Body of pancreas (tissue), 4 donors: ENCODE measurements around the gene CTF1. TPM values are rescaled to one million over a fixed set of nuclear protein-coding genes. Genes with fewer than 3 reads are reported as not detected.
A peak's percentile ranks its signal among the peaks of the same experiment; 100 is the strongest.

Source experiments
- ATAC-seq: fragments of 150-250 bp; one replicate; pipeline ENCODE4 v1.9.1; 2016
- DNase-seq, 4 donors: peaks; one replicate each; pipeline ENCODE4 v3.0.0-alpha.2; 2019
- H3K27ac ChIP-seq, 4 donors: fragments of 200-600 bp; sonication (generic); 1 replicate in 3 of 4; 2 replicates in 1 of 4; pipeline versions ENCODE4 v1.5.1 to v1.6.1; 2016 to 2019; ENCODE audit warnings: mild to moderate bottlenecking in 1 of 4, mixed read lengths in 1 of 4, moderate library complexity in 1 of 4
- H3K27me3 ChIP-seq, 2 donors: fragments of 200-600 bp; sonication (generic); one replicate each; pipeline ENCODE4 v1.6.0; 2016; ENCODE audit warnings: mild to moderate bottlenecking in 1 of 2
- H3K36me3 ChIP-seq, 2 donors: fragments of 200-600 bp; sonication (generic); replicated peaks in 1 of 2; 2 replicates each; pipeline ENCODE4 v1.5.1; 2016; ENCODE audit warnings: low read depth in 2 of 2; ENCODE audit not compliant: insufficient read depth in 1 of 2
- H3K4me1 ChIP-seq: fragments of 200-600 bp; sonication (generic); one replicate; pipeline ENCODE4 v1.6.0; 2016
- H3K4me3 ChIP-seq, 2 donors: fragments of 200-600 bp; sonication (generic); 1 replicate in 1 of 2; 2 replicates in 1 of 2; pipeline ENCODE4 v1.5.1; 2016 to 2019
- H3K9me3 ChIP-seq, 3 donors: fragments of 200-600 bp; sonication (generic); 1 replicate in 2 of 3; 2 replicates in 1 of 3; pipeline ENCODE4 v1.5.1; 2016
- POLR2A ChIP-seq, 3 donors: fragments of 450-650 bp; IDR thresholded peaks; one replicate each; pipeline ENCODE4 v1.6.1; 2016; ENCODE audit warnings: antibody characterized with exemption in 3 of 3, mild to moderate bottlenecking in 2 of 3
- WGBS, 2 donors: methylation state at CpG; one replicate each; pipeline ENCODE4 v1.1.5; 2017; 5-methylcytosine and 5-hydroxymethylcytosine counted together
- intact Hi-C: fragments of 100-400 bp; cut with DNase I; formaldehyde crosslinking; loops from one replicate; pipeline ENCODE4 v1.15.1; 2023
- total RNA-seq, 2 donors: library from RNA; depleted of rRNA; stranded (reverse); fragments of >200 nt; gene quantifications; one replicate each; pipeline ENCODE4 v1.1.0, GENCODE V29; 2016
- TF ChIP-seq, protein P1 (sequence below), 7 experiments: fragments of 450-650 bp in 4 of 7; fragments of 200-600 bp in 3 of 7; sonication (generic) in 3 of 7; IDR thresholded peaks; one replicate each; pipeline ENCODE4 v1.5.1; 2016 to 2019; ENCODE audit warnings: antibody characterized with exemption in 7 of 7

Gene CTF1, protein sequence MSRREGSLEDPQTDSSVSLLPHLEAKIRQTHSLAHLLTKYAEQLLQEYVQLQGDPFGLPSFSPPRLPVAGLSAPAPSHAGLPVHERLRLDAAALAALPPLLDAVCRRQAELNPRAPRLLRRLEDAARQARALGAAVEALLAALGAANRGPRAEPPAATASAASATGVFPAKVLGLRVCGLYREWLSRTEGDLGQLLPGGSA
- 1 to 10 TPM; 1.0 to 2.0 TPM for total RNA-seq

DNA sequence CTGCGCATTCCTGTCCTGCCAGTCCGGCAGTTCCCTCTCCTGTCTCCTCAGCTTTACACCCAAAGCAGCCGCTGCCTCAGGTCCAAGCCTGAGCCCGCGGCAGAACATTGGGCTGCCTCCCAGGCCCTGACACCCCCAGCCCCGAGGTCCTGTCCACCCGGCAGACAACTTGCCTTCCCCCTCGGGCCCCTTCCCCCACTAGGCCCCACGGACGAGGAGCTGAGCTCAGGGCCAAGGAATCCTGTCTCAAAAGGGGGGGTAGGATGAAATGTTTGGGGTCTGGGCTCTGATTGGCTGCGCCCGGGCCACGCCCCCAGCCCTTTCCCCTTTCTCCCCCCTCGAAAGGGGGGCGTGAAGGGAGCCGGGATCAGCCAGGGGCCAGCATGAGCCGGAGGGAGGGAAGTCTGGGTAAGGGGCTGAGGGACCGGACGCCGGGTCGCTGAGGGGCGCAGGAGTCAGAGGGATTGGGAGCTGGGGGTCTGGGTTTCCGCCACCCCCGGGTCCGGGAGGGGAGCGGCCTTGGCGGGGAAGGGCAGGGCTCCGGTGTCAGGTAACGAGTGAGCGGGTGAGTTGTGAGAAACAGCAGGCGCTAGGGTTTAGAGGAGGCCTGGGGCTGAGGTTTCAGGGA lies at the start of gene CTF1:
CTF1 (plus strand) TSS at position 354 of the 628 bp plus-strand sequence; CDS start at position 384, 30 bp downstream.
- no peaks in the 10 kb centered on the region for H3K9me3 ChIP-seq
- H3K4me3 ChIP-seq = peak within 1 kb of the TSS; percentile 19 to 20
- no peaks in the 10 kb centered on the region for H3K36me3 ChIP-seq
- WGBS, 2 donors = 10 to 14% methylated on average over 16 to 30 of the region's 31 CpGs
- peak within 1 kb of the TSS; percentile 91 to 96 (median 95) for H3K27ac ChIP-seq
- H3K4me1 ChIP-seq = peaks cover 49% of the 10 kb centered on the region
- peak; percentile 28 for ATAC-seq
- TF ChIP-seq, protein P1, sequence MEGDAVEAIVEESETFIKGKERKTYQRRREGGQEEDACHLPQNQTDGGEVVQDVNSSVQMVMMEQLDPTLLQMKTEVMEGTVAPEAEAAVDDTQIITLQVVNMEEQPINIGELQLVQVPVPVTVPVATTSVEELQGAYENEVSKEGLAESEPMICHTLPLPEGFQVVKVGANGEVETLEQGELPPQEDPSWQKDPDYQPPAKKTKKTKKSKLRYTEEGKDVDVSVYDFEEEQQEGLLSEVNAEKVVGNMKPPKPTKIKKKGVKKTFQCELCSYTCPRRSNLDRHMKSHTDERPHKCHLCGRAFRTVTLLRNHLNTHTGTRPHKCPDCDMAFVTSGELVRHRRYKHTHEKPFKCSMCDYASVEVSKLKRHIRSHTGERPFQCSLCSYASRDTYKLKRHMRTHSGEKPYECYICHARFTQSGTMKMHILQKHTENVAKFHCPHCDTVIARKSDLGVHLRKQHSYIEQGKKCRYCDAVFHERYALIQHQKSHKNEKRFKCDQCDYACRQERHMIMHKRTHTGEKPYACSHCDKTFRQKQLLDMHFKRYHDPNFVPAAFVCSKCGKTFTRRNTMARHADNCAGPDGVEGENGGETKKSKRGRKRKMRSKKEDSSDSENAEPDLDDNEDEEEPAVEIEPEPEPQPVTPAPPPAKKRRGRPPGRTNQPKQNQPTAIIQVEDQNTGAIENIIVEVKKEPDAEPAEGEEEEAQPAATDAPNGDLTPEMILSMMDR (IDR thresholded peaks at IDR 0.05) = no peak
- peak in 2 of 3 donors; percentile 44 to 65 for TF ChIP-seq POLR2A (IDR thresholded peaks at IDR 0.05)
- DNase-seq = peak; percentile 56 to 69 (median 62)
- intact Hi-C loops = no loop called here
- H3K27me3 ChIP-seq = no peaks in the 10 kb centered on the region

DNA sequence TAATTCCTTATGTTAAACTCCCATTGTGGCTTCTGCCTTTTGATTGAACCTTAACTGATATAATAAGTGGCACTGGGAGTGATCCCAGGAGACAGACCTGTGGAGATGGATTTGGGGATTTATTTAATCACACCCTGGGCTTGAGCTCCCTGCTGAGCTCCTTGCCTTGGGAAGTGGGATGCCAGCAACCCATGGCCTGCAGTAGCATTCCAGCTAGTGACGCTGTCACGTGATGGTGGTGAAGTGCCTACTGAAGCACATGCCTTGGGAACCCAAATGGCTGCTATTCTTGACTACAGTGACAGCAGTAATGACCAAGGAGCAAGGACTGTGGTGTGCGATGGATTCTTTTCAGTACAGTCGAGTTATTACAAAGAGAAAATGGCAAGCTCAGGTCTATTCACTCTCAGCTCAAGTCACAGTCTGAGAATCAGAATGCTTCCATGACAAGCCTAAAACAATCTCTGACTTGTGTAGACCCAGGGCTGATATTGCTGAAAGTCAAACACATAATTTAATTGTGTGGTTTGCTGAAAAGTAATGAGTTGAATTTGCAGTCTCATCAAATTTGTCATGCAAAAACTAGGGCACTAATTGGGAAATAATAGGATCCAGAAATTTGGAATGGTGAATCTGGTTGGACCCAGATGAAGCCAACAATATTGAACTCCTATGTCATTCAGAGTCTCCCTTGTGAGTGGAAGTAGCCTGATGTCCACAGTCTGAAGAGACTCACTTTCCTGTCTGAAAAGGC lies 49.6 kb upstream of the CTF1 start:
- no peak overlapping the region for H3K27ac ChIP-seq
- WGBS, 2 donors = 72 to 81% methylated on average over 4 of the region's 4 CpGs
- no peak overlapping the region for H3K4me3 ChIP-seq
- ATAC-seq (no peak), DNase-seq (no peak)
- no peaks in the 10 kb centered on the region for H3K27me3 ChIP-seq
- H3K36me3 ChIP-seq = no peaks in the 10 kb centered on the region
- H3K4me1 ChIP-seq = peaks cover 7% of the 10 kb centered on the region
- no peaks in the 10 kb centered on the region for H3K9me3 ChIP-seq
- TF ChIP-seq, protein P1 (IDR thresholded peaks at IDR 0.05) = no peak
- TF ChIP-seq POLR2A (IDR thresholded peaks at IDR 0.05) = no peak
- intact Hi-C loops = no loop called here

DNA sequence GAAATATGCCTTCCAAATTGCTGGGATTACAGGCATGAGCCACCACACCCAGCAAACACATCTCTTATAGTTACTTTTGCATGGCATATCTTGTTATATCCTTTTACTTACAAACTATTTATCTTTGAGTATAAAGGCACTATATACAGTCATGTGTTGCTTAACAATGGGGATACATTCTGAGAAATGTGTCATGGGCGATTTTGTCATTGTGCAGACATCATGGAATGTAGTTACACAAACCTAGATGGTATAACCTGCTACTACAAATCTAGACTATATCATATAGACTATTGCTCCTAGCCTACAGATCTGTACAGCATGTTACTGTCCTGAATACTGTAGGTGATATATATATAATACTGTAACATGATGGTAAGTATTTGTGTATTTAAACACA lies 46.2 kb upstream of the CTF1 start:
- Histone ChIP-seq H3K36me3 (no peaks in the 10 kb centered on the region), H3K27me3 (no peaks in the 10 kb centered on the region), H3K4me3 (no peak overlapping the region), H3K27ac (no peak overlapping the region), H3K9me3 (no peaks in the 10 kb centered on the region), H3K4me1 (peaks cover 2% of the 10 kb centered on the region)
- WGBS, 2 donors = 42 to 47% methylated on average over 1 of the region's 1 CpG
- ATAC-seq = no peak
- DNase-seq = no peak
- TF ChIP-seq POLR2A (IDR thresholded peaks at IDR 0.05) = no peak
- TF ChIP-seq, protein P1 (IDR thresholded peaks at IDR 0.05) = no peak
- intact Hi-C loops = no loop called here

DNA sequence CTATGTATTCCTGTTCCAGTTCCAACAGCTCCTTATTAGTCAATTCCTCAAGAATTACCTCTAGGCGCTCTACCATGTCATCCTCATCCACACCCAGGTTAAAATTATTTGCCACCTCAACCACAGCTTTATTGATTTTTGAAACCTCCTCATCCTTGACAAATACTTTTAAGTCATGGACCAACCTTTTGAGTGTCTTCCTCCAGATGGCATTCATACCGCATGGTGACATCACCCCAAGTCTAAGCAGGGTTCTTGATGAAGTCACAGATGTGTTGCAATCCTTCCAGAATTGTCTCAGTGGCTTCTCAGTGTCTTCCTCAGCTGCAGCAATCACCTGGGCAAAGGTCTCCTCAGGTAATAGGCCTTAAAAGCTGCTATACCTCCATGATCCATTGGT lies 42.7 kb upstream of the CTF1 start:
- Histone ChIP-seq H3K27me3 (no peaks in the 10 kb centered on the region), H3K4me3 (no peak overlapping the region), H3K27ac (no peak overlapping the region), H3K4me1 (no peaks in the 10 kb centered on the region), H3K9me3 (no peaks in the 10 kb centered on the region), H3K36me3 (no peaks in the 10 kb centered on the region)
- DNase-seq = no peak
- intact Hi-C loops = no loop called here
- 93 to 98% methylated on average over 2 of the region's 2 CpGs for WGBS, 2 donors
- no peak for ATAC-seq
- TF ChIP-seq, protein P1 (IDR thresholded peaks at IDR 0.05) = no peak
- TF ChIP-seq POLR2A (IDR thresholded peaks at IDR 0.05) = no peak
